Activated naive CD4-positive, alpha-beta T cell treated with anti-CD3 and anti-CD28 coated beads, Interleukin-2, amount 50 U/mL, for 72 hours (primary cell): Measurements from ENCODE around the gene MYO9A. TPM values are rescaled to one million over a fixed set of nuclear protein-coding genes. Genes with fewer than 3 reads are reported as not detected.

Experiments
- ATAC-seq, 2 donors: fragments of 150-1000 bp; cut with Tn5 transposase; 2 replicates each; pipeline ENCODE4 v1.10.0; 2021; ENCODE audit warnings: mild to moderate bottlenecking in 2 of 2, moderate library complexity in 2 of 2
- DNase-seq, 2 donors: peaks; one replicate each; pipeline ENCODE4 v3.0.0; 2021 to 2022; ENCODE audit warnings: low spot score in 2 of 2
- H3K27ac Mint-ChIP-seq, 2 donors: one replicate each; pipeline ENCODE4 v1.8.0; 2022; ENCODE audit warnings: mild to moderate bottlenecking in 2 of 2, mixed read lengths in 2 of 2
- H3K36me3 Mint-ChIP-seq, 2 donors: one replicate each; pipeline ENCODE4 v1.8.0; 2022; ENCODE audit warnings: mixed read lengths in 2 of 2
- H3K9me3 Mint-ChIP-seq, 2 donors: one replicate each; pipeline ENCODE4 v1.8.0; 2022; ENCODE audit warnings: mixed read lengths in 2 of 2
- total RNA-seq, 2 donors: library from RNA; stranded (reverse); gene quantifications; one replicate each; pipeline ENCODE4 v1.2.3, GENCODE V29; 2022

MYO9A gene
- total RNA-seq, 2 donors from 2014 or later: 13.1 to 20.9 TPM

DNA sequence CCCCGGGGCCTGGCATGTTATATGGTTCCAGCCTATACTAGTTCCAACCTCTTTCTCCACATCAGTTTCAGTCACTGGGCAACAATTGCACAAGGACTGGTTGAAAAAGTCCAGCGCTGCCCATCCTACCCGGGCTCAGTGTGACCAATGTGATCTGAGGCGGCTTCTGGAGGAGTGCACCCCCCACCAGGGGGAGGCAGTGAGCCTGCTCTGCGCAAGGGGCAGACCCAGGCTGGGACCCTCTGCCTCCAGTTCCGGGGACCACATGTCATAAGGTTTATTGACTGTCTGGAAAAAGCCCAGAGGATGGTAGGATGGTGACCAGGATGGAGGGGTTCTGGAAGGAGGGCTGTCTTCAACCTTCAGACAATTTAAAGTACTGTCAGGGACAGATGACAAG, 333.2 kb downstream of the MYO9A start:
- Mint-ChIP-seq H3K27ac (no peak overlapping the region), H3K9me3 (no peaks in the 10 kb centered on the region), H3K36me3 (no peaks in the 10 kb centered on the region)
- DNase-seq: peak in 1 of 2 donors; percentile 38
- ATAC-seq: peak in 1 of 2 donors; percentile 33

DNA sequence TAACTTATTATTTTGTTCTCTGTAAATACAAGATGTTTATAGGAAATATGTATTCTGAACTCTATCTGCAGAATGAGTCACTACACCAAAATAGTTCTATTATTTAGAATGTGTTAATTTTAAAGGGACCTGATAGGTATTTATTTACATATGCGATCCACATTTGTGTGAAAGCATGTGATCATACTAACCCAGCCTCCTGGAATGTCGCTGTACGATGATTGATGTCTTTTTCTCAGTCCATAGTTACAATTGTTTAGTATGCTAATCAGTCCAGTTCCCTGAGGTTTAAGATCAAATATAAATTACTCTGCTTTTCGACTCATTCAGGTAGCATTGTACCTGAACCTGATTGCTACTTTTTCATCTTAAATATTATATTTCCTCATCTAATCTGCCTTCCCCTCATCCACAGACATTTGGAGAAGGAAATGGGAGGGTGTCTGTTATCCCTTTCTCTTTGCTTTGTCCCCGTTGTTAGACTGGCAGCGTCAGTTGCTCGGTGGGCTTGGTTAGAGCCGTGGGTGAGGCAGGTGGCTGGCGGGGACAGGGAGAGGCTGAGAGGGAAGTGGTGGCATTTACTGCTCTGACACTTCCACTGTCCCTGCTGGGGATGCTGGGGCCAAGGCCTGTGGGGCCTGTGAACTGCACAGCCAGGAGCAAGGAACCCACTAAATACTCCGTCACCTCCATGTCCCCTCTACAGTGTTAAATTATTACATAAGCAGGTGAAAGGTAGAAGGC, 335.4 kb downstream of the MYO9A start:
- ATAC-seq (no peak), DNase-seq (no peak)
- Mint-ChIP-seq H3K36me3 (no peaks in the 10 kb centered on the region), H3K9me3 (no peaks in the 10 kb centered on the region), H3K27ac (no peak overlapping the region)

DNA sequence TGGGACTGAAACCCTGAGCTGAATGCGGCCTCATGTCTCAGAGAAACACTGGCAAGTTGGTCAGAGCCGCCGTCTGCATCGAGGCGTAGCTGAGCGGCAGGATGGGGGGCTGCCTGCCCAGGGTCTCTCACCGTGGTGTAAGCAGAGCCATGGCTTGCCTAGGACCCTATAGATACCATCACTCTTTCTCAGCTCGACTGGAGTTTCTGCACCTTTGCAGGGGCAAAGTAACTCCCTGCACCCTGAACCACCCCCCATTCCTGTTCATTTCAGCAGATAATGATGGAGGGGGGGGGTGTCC, 336.0 kb downstream of the MYO9A start:
- H3K36me3 Mint-ChIP-seq: no peaks in the 10 kb centered on the region
- H3K27ac Mint-ChIP-seq: no peak overlapping the region
- DNase-seq (no peak), ATAC-seq (no peak)
- no peaks in the 10 kb centered on the region for H3K9me3 Mint-ChIP-seq

DNA sequence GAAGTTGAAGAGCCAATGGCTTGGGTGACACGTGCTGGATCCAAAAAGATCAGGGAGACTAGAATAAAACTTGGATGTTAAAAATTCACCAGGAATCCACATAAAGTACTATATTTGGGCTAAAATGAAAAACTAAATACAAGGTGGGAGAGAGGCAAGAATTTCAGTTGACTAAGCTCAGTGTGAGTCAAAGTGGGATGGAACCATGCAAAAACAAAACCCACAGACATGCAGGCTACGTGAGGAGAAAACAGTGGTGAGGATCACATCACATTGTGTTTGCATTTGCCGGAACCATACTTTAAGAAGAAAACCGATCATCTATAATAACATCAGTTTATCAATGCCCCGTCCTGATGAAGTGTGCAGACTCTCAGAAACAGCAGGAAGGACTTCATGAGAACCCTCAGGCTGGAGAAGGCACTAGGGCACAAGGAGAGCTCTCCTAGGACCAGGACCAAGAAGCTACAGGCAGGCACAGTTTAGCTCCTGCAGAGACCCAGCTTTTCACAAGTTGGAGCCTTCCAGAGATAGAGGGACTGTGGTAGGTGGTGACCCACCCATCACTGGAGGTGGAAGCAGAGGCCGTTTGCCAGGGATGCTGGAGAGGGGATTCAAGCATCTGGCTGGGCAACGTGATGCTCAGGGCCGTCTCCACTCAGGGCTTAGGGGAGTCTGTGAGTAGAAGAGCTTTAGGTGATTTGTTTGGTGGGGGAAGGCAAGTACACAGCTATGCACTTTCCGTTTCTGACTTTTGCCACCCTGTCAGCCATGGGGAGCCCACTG, 336.6 kb downstream of the MYO9A start:
- Mint-ChIP-seq H3K9me3 (no peaks in the 10 kb centered on the region), H3K36me3 (no peaks in the 10 kb centered on the region), H3K27ac (peak overlapping the region in 1 of 2 donors; percentile 41)
- DNase-seq (no peak), ATAC-seq (peak in 1 of 2 donors; percentile 87)

DNA sequence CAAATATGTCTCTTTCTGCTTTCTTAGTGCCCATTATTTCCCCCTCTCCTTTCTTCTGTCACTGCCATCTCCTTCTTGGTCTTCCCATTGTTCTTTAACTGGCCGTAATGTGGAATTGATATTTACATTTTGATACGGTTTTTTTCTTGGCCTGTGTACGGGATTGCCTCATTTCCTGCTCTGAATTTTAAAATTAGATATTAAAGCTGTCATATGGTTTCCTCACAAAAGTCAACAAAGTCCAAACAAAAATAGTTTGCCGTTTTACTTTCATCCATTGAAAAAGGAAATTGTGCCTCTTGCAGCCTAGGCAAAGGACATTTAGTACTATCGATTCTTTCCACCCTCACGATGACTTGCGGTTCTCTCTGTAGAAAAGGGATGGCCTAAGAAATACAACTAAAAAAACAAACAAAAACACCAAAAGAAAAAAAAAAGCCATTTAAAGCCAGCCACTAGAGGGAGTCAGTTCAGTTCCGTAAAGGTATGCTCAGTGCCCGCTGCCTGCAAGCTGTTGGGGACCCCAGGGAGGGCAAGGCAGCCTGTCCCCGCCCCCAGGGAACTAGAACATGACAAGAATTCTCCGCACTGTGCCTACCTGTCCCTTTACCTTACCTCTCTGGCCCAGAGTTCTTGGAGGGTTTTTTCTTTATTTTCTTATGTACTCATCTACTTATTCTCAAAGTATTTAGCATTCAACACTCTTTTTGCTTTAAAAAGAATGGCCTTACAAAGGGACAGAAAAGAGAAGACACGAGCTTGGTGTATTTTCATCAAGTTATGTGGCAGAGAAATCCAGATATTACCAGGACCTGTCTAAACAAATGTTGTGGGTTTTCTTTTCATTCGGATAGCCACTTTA, 337.6 kb downstream of the MYO9A start:
- Mint-ChIP-seq H3K9me3 (no peaks in the 10 kb centered on the region), H3K27ac (no peak overlapping the region), H3K36me3 (no peaks in the 10 kb centered on the region)
- ATAC-seq (peak in 1 of 2 donors; percentile 71), DNase-seq (peak in 1 of 2 donors; percentile 20)

DNA sequence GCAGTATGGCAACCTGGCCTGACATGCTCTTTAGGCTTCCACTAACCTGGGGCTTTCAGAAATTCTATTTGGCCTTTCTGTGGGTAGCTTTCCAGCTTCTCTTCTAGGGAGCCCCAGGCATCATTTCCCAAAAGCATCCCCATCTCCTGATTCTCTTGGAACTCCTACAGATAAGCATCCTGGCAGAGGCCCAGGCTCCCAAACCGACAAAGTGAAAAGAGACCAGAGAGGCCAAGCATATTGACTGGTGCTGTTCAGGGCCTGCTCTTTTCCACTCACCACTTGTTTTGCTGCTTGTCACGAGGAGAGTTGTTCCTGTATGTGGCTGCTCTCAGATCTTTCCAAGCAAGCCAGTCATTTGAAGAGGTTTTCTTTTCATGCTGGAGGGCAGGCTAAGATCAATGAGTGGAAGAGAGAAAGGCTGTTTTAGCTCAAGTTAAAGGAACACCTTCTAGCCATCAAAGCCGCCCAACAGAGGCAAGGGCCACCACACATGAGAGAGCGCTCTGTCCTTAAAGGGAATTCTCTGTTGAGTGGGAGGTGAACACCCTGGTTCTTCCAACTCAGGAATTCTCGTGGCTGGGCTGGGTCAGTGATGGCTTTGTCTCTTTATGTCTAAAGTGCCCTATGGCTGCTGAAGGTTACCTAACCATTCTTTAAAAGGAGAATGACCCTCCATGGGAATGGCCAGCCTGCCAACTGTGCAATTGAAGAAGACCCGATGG, 338.7 kb downstream of the MYO9A start:
- Mint-ChIP-seq H3K9me3 (no peaks in the 10 kb centered on the region), H3K27ac (no peak overlapping the region), H3K36me3 (no peaks in the 10 kb centered on the region)
- no peak for ATAC-seq
- DNase-seq: no peak

DNA sequence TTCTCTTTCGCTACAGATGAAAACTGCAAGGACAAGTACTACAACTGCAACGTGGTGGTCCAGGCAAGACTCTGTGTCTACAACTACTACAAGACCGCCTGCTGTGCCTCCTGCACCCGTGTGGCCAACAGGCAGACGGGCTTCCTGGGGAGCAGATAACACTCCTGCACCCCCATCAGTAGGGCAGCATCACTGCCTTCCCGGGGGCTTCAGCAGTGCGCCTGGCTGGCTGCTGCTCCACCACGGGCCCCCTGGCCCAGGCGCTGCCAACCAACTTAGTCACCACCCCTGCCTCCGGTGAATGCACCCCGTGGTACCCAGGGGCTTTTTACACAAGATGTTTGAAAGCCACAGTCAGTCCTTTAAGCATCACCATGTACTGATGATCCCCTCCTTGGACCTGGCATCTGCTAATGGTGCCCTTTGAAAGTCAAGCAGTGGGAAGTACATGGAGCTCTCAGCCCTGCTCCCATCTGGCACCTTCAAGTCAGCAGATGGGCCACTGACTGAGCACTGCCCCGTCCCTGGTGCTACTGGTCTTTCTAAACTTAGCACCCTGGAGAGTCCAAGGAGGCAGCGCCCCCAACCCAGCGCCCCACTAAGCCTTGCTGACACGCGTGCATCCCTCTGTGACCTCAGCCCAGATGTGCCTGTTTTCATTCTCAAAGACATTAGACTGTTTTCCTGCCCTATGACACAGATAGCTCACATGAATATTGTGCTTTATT, 340.6 kb downstream of the MYO9A start:
- Mint-ChIP-seq H3K36me3 (no peaks in the 10 kb centered on the region), H3K27ac (peak overlapping the region in 1 of 2 donors; percentile 68), H3K9me3 (no peaks in the 10 kb centered on the region)
- ATAC-seq (no peak), DNase-seq (no peak)

DNA sequence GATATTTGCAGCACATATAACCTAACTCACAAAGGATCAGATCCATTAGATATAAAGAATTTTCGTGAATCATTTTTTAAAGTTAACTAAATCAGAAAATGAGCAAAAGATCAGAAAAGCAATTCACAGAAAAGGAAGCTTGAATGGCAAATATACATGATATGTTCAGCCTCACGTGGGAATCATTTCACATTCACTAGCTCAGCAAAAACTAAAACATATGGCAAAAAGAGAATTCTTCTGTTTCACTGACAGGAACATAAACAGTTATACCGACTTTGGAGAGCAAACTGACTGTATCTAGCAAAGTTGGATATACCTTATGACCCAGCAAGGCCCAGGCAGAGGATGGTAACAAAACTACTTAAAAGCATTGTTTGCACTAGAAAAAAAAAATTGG, 341.6 kb downstream of the MYO9A start:
- H3K27ac Mint-ChIP-seq: no peak overlapping the region
- DNase-seq (no peak), ATAC-seq (no peak)
- H3K9me3 Mint-ChIP-seq: no peaks in the 10 kb centered on the region
- no peaks in the 10 kb centered on the region for H3K36me3 Mint-ChIP-seq

DNA sequence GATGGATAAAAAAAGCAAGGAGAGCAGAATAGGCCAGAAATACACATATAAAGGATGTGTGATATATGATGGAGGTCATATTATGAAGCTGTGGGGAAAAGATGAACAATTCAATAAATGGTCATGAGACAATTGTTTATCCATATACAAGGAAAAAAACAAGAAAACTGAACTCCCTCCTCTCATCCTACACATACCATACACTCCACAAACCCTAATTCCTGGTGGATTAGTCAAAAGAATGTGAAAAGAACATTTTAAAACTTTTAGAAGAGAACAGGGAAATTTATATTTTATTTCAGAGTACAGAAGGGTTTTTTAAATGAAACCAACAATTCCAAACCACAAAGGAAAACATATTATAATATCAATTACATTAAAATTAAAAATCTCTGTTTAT, 342.1 kb downstream of the MYO9A start:
- DNase-seq: no peak
- H3K27ac Mint-ChIP-seq: no peak overlapping the region
- ATAC-seq: no peak
- H3K9me3 Mint-ChIP-seq: no peaks in the 10 kb centered on the region
- H3K36me3 Mint-ChIP-seq: no peaks in the 10 kb centered on the region

DNA sequence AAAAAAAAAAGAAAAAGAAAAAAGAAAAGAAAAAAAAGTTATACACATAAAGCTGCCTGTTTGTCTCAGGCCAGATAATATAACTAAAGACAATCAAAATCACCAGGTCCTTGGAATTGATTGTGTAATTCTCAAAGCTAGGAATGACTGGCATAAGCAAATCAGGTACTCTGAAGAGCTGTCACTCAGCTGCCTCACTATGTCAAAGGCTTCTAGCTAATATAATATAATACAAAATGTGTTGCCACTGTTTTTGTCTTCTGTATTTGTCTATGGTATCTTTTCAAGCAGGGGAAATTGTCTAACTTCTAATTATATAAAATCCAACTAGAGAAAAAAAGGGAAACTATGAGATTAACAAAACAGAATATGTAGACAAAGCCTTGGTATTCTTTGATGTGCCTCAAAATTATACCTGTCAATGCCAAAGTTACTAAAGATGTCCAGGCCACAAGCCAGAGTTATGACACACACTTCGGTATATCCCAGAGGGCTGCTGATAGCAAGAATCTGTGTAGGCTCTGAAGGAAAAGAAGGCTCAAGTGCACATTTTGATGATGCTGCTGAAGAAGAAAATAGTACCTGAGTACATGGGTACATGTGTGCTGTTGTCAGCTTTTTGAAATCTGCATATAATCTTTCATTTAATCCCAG, 344.6 kb downstream of the MYO9A start:
- H3K27ac Mint-ChIP-seq: no peak overlapping the region
- no peaks in the 10 kb centered on the region for H3K36me3 Mint-ChIP-seq
- H3K9me3 Mint-ChIP-seq: no peaks in the 10 kb centered on the region
- ATAC-seq (no peak), DNase-seq (no peak)

Other genes starting within 250 kb of the MYO9A start
- 1 to 10 TPM in 1 of 2 donors, under 1 TPM in 1; 0.36 to 1.8 TPM for gene SENP8, start 253 bp upstream of the MYO9A start, total RNA-seq
- not detected for gene GRAMD2A, start 79.6 kb upstream of the MYO9A start, total RNA-seq
- gene PKM, start 113.0 kb upstream of the MYO9A start, total RNA-seq: 1,000 to 10,000 TPM; 1,316 to 2,692 TPM
- 10 to 100 TPM; 52.3 to 64.8 TPM for gene PARP6, start 154.4 kb upstream of the MYO9A start, total RNA-seq
- under 1 TPM; 0.37 to 0.48 TPM for gene CELF6, start 202.0 kb upstream of the MYO9A start, total RNA-seq